Measurements from ENCODE around the gene ATP11C.
A peak's percentile ranks its signal among the peaks of the same experiment; 100 is the strongest.
"Not testable (repeated sequence)": the region's sequence is repeated elsewhere in the genome, so short reads cannot be mapped to it uniquely, and the experiment has no call there.

Gene ATP11C

GRCh38 chrX:139924069-139924695 is 8.7 kb downstream of the ATP11C start:
- DNase-seq (ENCODE audit: low read depth in 2 of 2) = no peak

GRCh38 chrX:139921142-139921541 is 11.7 kb downstream of the ATP11C start:
- not testable (repeated sequence) for DNase-seq (ENCODE audit: low read depth in 2 of 2)

DNA sequence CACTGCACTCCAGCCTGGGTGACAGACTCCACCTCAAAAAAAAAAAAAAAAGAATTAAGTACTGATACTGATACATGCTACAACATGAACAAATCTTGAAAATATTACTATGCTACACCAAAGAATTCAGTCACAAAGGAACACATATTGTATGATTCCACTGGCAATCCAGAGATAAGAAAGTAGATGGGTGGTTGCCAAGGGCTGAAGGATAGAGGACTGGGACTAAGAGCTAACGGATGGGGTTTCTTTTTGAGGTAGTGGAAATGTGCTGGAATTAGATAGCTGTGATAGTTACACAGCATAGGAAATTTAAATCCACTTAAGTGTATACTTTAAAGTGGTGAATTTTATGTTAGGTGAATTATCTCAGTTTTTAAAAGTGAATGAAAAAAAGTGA is 12.5 kb downstream of the ATP11C start:
- DNase-seq (ENCODE audit: low read depth in 2 of 2) = no peak

GRCh38 chrX:139914421-139914820 is 18.4 kb downstream of the ATP11C start:
- no peak for DNase-seq (ENCODE audit: low read depth in 2 of 2)

DNA sequence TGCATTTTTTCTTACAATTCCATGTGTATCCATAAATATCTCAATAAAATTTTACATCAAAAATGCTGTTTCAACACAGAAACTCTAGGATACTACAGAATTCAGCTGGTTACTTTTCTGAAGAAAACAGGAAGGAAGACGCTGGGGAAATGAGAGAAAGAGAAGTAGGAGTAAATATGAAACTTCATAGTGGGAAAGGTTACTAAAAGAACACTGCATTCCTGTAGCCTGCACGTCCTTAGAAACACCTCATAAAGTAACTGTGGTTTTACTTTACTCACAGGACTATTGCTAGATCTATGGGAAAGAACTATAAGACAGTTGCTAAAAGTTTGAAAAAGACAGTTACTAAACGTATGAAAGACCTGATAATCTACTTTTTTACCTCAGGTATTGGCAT is 23.1 kb downstream of the ATP11C start:
- no peak for DNase-seq (ENCODE audit: low read depth in 2 of 2)

DNA sequence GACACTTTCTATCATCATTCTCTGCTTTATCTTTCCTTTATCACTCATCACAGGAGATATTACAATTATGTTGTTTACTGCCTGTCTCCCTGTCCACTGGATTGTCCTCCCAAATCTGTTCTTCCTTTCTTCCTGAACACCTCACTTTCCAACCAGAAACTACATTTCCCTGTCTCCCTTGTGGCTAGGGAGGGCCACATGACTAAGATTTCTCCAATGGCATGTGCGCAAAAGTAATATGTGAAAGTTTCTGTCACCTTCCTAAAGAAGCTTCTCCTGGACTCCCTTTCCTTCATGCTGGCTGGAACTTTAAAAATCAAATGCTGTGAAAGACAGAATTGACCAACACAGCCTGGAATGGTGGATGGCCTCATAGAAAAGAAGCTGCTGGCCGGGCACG is 25.8 kb downstream of the ATP11C start:
- DNase-seq (ENCODE audit: low read depth in 2 of 2) = no peak

DNA sequence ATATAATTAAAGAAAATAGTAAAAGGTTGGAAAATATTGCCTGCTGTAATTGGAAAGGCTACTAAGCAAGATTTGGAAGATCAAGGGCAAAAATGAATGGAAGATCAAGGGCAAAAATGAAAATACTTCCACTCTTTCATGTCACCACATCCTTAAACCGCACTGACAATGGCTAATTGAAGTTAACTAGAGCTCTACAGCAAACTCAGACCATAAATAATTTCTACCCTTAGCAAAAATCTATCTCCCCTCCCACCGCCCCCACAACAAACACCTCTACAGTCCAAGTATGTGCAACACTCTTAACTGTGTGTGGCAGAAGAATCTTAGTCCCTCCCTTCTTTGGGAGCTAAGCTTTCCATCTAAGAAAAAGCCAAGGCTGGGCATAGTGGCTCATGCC is 27.1 kb downstream of the ATP11C start:
- no peak for DNase-seq (ENCODE audit: low read depth in 2 of 2)

DNA sequence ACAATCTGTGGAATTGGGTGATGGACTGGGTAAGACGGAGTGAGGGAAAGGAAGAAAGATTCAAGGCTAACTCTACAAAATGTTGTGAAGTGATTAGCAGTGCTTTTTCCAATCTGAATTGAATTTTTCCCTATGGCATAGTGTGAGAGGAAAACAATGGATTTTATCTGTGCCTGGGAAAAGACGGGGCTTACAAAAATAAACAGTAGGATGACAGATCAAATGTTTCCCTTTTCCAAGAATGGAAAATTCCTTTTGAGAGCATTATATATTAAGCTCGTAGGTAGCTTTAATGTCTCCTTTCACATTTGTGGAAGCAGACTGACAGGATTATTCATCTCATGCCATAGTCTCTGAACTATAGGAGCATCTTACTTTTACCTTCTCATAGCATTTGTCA is 27.8 kb downstream of the ATP11C start:
- DNase-seq (ENCODE audit: low read depth in 2 of 2) = no peak

DNA sequence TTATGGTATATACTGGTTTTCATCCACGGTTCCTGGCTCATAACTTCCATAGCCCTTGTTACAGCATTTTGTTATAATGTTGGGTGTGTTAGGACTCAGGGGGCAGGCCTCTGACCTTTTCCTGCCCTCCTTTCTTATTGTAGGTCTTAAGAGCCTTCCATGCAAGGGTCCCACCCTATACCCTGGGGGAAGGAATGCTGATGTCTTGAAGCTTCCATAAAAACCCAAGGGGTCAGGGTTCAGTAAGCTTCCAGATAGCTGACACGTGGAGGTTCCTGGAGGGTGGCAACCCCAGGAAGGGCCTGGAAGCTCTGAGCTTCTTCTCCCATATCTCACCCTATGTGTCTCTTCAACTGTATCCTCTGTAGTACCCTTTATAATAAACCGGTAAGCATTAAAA is 29.6 kb downstream of the ATP11C start:
- DNase-seq (ENCODE audit: low read depth in 2 of 2) = no peak

GRCh38 chrX:139902559-139902958 is 30.3 kb downstream of the ATP11C start:
- no peak for DNase-seq (ENCODE audit: low read depth in 2 of 2)

DNA sequence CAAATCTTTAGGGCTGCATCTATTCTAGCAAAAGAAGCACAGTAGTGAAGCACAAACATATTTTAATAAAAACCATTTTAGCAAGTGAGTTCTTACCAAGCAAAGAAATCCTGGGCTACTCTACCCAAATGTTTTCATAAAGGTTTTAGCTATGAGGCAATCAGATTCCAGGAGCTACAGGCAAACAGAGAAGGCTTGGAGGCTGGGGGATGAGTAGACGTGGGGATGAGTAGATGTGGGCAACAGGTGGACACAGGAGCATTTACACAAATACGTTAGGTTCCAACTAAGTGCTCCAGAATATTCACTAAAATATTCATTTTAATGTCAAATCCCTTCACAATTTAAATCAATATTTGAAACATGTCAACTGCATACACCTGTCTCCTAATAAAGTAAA is 34.5 kb downstream of the ATP11C start:
- no peak for DNase-seq (ENCODE audit: low read depth in 2 of 2)

- no peak for DNase-seq (ENCODE audit: low read depth in 2 of 2)
Measured at GRCh38 chrX:139892512-139892911, 40.3 kb downstream of the ATP11C start.

DNA sequence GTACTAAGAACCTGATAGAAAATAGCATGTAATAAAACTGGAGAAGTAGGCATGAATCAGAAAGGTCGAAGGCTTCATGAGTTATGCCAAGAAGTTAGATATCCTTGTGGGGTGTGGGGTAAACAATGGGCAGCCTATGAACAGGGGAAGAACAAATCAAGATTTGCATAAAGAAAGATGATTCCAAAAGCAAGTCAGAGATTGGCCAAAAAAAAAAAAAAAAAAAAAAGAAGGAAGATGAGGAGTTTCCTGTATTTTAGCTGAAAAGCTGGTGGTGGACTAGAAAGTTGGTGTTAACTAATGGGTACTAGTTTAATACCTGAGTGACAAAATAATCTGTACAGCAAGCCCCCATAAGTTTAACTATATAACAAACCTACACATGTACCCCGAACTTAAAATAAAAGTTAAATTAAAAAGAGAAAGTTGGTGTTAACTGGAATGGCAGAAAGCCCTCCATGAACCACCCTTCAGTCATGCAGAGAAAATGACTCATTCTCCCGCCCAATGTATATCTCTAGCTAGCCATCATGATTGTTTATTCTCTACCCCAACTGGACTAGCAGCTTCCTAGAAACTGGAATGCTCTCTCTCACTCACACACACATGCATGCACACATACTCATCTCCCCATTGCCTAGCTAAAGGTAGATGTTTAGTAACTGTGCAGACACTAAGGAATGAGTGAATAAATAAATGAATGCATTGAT is 41.7 kb downstream of the ATP11C start:
- DNase-seq (ENCODE audit: low read depth in 2 of 2) = no peak

- DNase-seq (ENCODE audit: low read depth in 2 of 2) = no peak
Measured at GRCh38 chrX:139889760-139890159, 43.1 kb downstream of the ATP11C start.

- DNase-seq (ENCODE audit: low read depth in 2 of 2) = no peak
Measured at GRCh38 chrX:139883984-139884383, 48.9 kb downstream of the ATP11C start.

DNA sequence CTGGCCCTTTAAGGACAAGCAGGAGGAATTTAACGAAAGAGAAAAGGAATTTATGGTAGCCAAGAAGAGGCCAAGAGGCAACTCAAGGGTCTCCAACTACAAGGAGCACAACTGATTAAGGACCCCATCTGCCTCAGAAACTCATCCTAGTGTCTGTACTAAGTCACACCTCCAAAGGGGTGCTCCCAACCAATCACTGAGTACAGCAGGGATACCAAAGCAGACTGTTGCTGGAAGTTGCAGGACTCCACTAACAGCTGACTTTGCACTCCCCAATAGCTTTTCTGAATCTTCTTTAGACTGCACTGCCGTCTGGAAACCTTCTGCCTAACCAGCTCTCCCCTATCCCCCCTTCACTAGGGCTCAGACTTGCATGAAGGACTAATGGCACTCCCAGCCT is 50.6 kb downstream of the ATP11C start:
- no peak for DNase-seq (ENCODE audit: low read depth in 2 of 2)

GRCh38 chrX:139881572-139881971 is 51.3 kb downstream of the ATP11C start:
- peak; percentile 66 to 70 for DNase-seq (ENCODE audit: low read depth in 2 of 2)

- DNase-seq (ENCODE audit: low read depth in 2 of 2) = no peak
Measured at GRCh38 chrX:139881130-139881529, 51.7 kb downstream of the ATP11C start.

DNA sequence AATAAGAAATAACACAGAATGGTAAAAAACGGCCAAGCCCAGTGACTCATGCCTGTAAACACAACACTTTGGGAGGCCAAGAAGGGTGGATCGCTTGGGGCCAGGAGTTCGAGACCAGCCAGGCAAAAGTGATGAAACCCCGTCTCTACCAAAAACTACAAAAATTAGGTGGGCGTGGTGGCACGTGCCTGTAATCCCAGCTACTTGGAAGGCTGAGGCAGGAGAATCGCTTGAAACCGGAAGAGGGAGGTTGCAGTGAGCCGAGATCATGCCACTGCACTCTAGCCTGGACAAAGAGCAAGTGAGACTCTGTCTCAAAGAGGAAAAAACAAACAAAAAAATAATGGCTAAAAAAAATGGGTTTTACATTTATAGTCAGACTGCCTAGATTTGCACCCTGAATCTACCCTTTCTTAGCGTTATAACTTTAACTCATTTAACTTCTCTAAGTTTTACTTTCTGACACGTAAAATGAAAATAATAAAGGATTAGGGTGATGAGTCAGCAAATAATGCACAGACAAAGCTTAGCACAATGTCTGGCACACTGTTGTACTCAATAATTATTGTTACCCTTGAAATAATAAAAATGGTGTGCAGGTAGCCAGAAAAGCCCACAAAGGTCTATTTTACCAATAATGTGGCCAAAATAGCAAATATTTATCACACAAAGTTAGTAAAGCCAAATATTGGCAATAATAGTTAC is 55.0 kb downstream of the ATP11C start:
- no peak for DNase-seq (ENCODE audit: low read depth in 2 of 2)

GRCh38 chrX:139875841-139876240 is 57.0 kb downstream of the ATP11C start:
- DNase-seq (ENCODE audit: low read depth in 2 of 2) = no peak

GRCh38 chrX:139869796-139870195 is 63.1 kb downstream of the ATP11C start:
- no peak for DNase-seq (ENCODE audit: low read depth in 2 of 2)

DNA sequence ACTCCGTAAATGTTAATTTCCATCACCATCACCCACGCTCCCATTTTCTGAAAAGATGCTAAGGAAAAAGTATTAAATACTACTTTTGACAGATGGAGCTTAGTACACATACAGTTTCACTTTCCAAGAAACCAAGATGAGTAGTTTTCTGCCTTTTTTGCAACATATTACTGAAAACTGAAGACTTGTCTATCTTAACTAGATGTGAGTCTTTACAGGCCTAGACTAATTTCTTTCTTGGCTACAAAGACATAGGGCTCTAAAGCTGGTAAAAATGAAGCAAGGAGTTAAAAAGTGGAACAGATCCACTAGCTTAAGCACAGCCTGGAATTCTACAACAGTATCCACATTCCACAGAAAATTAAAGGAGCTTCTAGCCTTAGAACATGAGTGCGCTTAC is 68.2 kb downstream of the ATP11C start:
- DNase-seq (ENCODE audit: low read depth in 2 of 2) = no peak

DNA sequence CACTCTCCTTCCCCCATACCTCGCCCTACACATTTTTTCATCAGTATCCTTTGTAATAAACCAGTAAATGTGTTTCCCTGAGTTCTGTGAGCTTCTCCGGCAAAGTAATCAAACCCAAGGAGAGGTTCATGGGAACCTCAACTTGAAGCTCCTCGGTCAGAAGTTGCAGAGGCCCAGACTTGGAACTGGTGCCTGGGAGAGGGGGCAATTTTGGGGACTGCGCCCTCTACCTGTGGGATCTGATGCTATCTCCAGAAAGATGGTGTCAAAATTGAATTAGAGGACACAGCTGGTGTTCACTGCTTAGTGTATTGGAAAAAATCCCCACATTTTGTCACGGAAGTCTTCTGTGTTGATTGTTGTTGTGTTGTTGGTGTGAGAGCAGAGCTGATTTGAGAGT is 70.6 kb downstream of the ATP11C start:
- no peak for DNase-seq (ENCODE audit: low read depth in 2 of 2)
